BJ (cell line): ENCODE results near the gene BTBD18. TPM values are rescaled to one million over a fixed set of nuclear protein-coding genes. Genes with fewer than 3 reads are reported as not detected.
"Not testable (repeated sequence)": the region's sequence is repeated elsewhere in the genome, so short reads cannot be mapped to it uniquely, and the experiment has no call there.

Source experiments
- CTCF ChIA-PET: fragments of 350-600 bp; formaldehyde crosslinking; extraction: SDS; loops from one replicate; lab custom pipeline; 2021; ENCODE audit warnings: antibody characterized with exemption, inconsistent platforms; lab: Yijun Ruan, JAX
- POLR2A ChIA-PET: fragments of 300-600 bp; sonication (Branson Sonifier 250); formaldehyde crosslinking; extraction: SDS; loops from one replicate; lab custom pipeline; 2021; ENCODE audit warnings: antibody characterized with exemption; lab: Charles Lee
- DNase-seq: peaks from one replicate; pipeline ENCODE4 v3.0.0-alpha.2; 2011; ENCODE audit warnings: low read depth
- H3K27me3 ChIP-seq: 2 replicates; pipeline ENCODE4 v1.6.0; 2011; ENCODE audit warnings: low read length; ENCODE audit not compliant: control insufficient read depth, insufficient read depth
- H3K36me3 ChIP-seq: 2 replicates; pipeline ENCODE4 v1.5.1; 2011; ENCODE audit warnings: low read length; ENCODE audit not compliant: control insufficient read depth, insufficient read depth
- H3K4me3 ChIP-seq: 2 replicates; pipeline ENCODE4 v1.5.1; 2011; ENCODE audit warnings: low read depth, mild to moderate bottlenecking, control low read depth, low read length
- CTCF ChIP-seq: IDR thresholded peaks from 2 replicates; pipeline ENCODE4 v1.5.1; 2011; ENCODE audit warnings: low read depth, mild to moderate bottlenecking, control low read depth, inconsistent platforms, low read length, moderate library complexity; ENCODE audit not compliant: insufficient read depth
- polyA plus RNA-seq: library from polyadenylated mRNA; depleted of rRNA; stranded (reverse); fragments of >200 nt; gene quantifications from 2 replicates; pipeline ENCODE4 v1.2.3, GENCODE V29; 2011

BTBD18 gene
- polyA plus RNA-seq, 1 experiment, result not detected

GRCh38 chr11:57735619-57736298, 15.9 kb downstream of the BTBD18 start:
- H3K36me3 ChIP-seq, result peaks cover 3% of the 10 kb centered on the region
- no peak for TF ChIP-seq CTCF
- no peak for DNase-seq
- POLR2A ChIA-PET, result interaction anchor here (0.7 kb wide), 1 partner anchor 42 kb away, joined by 13 read pairs; no protein-coding TSS in a partner anchor
- no peak overlapping the region for H3K4me3 ChIP-seq
- no peaks in the 10 kb centered on the region for H3K27me3 ChIP-seq
- CTCF ChIA-PET, result interaction anchor here (0.7 to 1.6 kb wide), 2 partner anchors 65 to 71 kb away, joined by 3 read pairs; no protein-coding TSS in a partner anchor

- ChIA-PET CTCF (no interaction called here), POLR2A (no interaction called here)
- H3K27me3 ChIP-seq, result no peaks in the 10 kb centered on the region
- H3K4me3 ChIP-seq, result no peak overlapping the region
- no peaks in the 10 kb centered on the region; the same call in 1 of the 2 replicates for H3K36me3 ChIP-seq
- DNase-seq, result no peak
- no peak for TF ChIP-seq CTCF
Measured at GRCh38 chr11:57732661-57733060, 19.0 kb downstream of the BTBD18 start.

GRCh38 chr11:57729479-57729878, 22.1 kb downstream of the BTBD18 start:
- no peak for TF ChIP-seq CTCF
- no peaks in the 10 kb centered on the region for H3K36me3 ChIP-seq
- ChIA-PET POLR2A (no interaction called here), CTCF (interaction anchor here (0.6 kb wide), 1 partner anchor 9 kb away, joined by 3 read pairs; no protein-coding TSS in a partner anchor)
- H3K27me3 ChIP-seq, result no peaks in the 10 kb centered on the region
- no peak overlapping the region for H3K4me3 ChIP-seq
- DNase-seq, result no peak

- no peak for DNase-seq
- Histone ChIP-seq H3K36me3 (no peaks in the 10 kb centered on the region), H3K27me3 (no peaks in the 10 kb centered on the region), H3K4me3 (no peak overlapping the region)
- CTCF ChIA-PET, result interaction anchor here (0.7 kb wide), 1 partner anchor 72 kb away, joined by 3 read pairs; no protein-coding TSS in a partner anchor
- POLR2A ChIA-PET, result interaction anchor here (0.7 kb wide), 1 partner anchor 71 kb away, joined by 6 read pairs; no protein-coding TSS in a partner anchor
- TF ChIP-seq CTCF, result no peak
Measured at GRCh38 chr11:57728829-57729228, 22.8 kb downstream of the BTBD18 start.

GRCh38 chr11:57727185-57727584, 24.4 kb downstream of the BTBD18 start:
- H3K27me3 ChIP-seq, result no peaks in the 10 kb centered on the region
- no peak overlapping the region for H3K4me3 ChIP-seq
- DNase-seq, result no peak
- ChIA-PET POLR2A (no interaction called here), CTCF (interaction anchor here (1.2 to 1.3 kb wide), 2 partner anchors 14 to 73 kb away, joined by 3 read pairs; partner anchors contain the start of gene SELENOH)
- H3K36me3 ChIP-seq, result no peaks in the 10 kb centered on the region
- TF ChIP-seq CTCF, result no peak

- H3K27me3 ChIP-seq, CTCF ChIA-PET, POLR2A ChIA-PET, H3K36me3 ChIP-seq, H3K4me3 ChIP-seq, DNase-seq: not testable (repeated sequence)
Measured at GRCh38 chr11:57716726-57717125, 34.9 kb downstream of the BTBD18 start.
